ENCODE results near the gene RELL1.

DNA sequence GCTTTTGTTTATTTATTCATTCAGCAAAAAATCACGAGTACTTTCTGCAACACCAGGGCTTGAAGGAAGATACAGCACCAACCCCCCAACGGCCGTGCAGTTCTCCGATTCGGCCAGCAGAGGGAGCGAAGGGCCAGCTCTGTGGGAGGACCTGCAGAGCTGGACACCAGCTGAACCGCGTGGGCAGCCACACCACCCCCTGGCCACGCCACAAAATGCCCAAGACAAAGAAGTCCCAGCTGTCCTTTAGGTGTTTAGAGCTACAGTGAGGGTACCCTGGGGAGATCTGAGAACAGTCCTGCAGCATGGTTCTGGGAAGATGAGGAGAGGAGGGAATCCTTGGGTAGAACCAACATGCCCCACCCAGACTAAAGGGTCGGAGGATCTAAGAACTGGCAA lies 83.1 kb downstream of the RELL1 start:
- TF ChIP-seq, protein P1, sequence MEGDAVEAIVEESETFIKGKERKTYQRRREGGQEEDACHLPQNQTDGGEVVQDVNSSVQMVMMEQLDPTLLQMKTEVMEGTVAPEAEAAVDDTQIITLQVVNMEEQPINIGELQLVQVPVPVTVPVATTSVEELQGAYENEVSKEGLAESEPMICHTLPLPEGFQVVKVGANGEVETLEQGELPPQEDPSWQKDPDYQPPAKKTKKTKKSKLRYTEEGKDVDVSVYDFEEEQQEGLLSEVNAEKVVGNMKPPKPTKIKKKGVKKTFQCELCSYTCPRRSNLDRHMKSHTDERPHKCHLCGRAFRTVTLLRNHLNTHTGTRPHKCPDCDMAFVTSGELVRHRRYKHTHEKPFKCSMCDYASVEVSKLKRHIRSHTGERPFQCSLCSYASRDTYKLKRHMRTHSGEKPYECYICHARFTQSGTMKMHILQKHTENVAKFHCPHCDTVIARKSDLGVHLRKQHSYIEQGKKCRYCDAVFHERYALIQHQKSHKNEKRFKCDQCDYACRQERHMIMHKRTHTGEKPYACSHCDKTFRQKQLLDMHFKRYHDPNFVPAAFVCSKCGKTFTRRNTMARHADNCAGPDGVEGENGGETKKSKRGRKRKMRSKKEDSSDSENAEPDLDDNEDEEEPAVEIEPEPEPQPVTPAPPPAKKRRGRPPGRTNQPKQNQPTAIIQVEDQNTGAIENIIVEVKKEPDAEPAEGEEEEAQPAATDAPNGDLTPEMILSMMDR (conservative IDR thresholded peaks at IDR 0.05 in 1 of 2, IDR thresholded peaks at IDR 0.05 in 1 of 2; ENCODE audit: extremely low read depth in 1 of 2, insufficient read depth in 1 of 2, low read depth in 1 of 2, low read length in 2 of 2): peak; percentile 90 to 97
- TF ChIP-seq EZH2 (IDR thresholded peaks at IDR 0.05; ENCODE audit: borderline replicate concordance, low read length): no peak
